Right renal pelvis (tissue), 4 donors: ENCODE data around the gene PHACTR3. TPM values are rescaled to one million over a fixed set of nuclear protein-coding genes. Genes with fewer than 3 reads are reported as not detected.

ENCODE experiments used
- DNase-seq, 4 donors: peaks; one replicate each; pipeline ENCODE4 v3.0.0-alpha.2; 2013; ENCODE audit warnings: low read depth in 4 of 4, low spot score in 3 of 4, missing footprints in 1 of 4
- polyA plus RNA-seq, 4 donors: library from polyadenylated mRNA; unstranded; fragments of 120-200 nt; gene quantifications; one replicate each; pipeline ENCODE4 v1.2.1, GENCODE V29; 2013; ENCODE audit not compliant: insufficient read length in 4 of 4

PHACTR3 gene
- polyA plus RNA-seq, 4 donors: 9.7 to 13.9 (median 13.0) TPM

DNA sequence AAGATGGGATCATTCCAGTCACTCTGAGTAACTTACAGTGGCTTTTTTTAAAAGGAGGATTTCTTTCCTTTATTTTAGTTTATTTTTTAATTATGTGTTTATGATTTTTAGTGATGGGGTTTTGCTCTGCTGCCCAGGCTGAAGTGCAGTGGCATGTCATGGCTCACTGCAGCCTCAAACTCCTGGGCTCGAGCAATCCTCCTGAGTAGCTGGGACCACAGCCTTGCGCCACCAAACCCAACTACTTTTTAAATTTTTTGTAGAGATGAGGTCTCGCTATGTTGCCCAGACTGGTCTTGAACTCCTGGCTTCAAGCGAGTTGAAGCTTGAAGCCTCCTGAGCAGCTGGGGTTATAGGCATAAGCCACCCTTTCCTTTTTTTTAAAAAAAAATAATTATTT, 31.8 kb upstream of the PHACTR3 start:
- no peak for DNase-seq

DNA sequence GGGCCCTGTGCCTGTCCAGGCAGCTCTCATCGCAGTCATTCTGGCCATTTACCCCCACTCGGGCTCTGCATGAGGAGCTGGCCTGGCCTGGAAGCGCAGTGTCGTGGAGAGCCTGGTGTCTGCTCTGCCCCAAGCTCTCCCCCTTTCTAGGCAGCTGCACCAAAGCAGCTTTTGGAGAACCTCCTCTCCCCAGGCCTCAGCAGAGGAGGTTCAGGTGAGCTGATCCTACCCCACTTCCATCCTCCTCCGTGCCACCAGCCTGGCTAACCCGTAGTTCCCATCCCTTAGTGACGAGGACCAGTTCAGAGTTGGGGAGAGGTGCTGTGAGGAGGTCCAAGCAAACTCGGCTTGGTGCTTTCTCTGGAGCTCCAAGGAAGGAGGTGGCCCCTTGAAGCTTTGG, 30.5 kb upstream of the PHACTR3 start:
- no peak for DNase-seq

DNA sequence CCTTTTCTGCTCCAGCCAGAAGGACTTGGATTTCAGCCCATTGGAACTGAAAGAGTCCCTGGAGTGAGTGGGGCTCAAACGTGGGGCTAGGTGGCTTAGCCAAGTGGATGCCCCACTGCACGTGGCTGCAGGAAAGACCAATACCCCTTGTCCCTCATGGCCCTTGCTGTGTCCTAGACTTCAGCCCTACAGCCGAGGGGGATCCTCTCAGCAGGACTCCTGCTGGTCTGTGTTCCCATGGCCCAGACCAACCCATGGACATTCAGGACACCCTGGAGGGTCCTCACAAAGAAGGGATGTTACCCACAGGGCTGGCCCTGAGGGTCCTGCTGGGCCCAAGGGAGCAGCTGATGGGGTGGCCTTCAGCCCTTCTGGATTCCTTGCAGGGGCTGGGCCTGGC, 30.0 kb upstream of the PHACTR3 start:
- DNase-seq: no peak

DNA sequence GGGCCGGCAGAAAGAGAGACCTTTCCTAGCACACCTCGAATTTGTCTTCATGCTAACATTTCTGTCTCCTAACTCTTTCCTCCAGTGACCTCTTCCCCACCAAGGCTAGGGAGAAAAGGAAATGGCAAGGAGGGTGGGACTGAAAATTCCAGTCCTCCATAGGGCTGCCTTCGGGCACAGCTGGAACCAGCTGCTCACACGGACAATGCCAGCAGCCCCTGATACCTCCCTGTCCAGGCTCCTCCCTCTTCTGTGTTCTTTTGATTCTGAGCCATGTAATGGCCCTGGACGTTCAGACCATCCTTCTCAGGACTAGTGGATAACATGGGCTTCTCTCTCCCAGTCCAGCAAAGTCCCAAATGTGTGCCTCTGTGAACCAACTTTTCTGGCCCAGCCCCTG, 29.1 kb upstream of the PHACTR3 start:
- no peak for DNase-seq

DNA sequence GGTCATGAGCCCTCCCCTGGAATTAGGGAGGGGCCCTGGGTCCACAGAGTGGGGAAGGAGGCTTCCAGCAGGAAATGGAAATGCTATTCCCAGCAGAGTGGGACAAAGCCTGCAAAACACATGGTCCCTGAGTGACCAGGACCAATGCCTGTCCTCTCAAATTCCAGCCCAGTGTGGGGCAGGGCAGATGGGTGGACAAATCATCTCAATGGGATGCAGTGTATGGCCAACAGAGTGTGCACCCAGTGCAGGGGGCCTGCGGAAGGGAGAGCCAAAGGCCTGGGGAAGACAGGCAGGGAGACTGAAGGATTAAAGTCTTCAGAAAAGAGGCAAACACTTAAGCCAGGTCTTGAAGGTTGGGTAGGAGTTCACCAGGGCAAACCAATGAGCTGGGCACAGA, 28.7 kb upstream of the PHACTR3 start:
- DNase-seq: no peak

DNA sequence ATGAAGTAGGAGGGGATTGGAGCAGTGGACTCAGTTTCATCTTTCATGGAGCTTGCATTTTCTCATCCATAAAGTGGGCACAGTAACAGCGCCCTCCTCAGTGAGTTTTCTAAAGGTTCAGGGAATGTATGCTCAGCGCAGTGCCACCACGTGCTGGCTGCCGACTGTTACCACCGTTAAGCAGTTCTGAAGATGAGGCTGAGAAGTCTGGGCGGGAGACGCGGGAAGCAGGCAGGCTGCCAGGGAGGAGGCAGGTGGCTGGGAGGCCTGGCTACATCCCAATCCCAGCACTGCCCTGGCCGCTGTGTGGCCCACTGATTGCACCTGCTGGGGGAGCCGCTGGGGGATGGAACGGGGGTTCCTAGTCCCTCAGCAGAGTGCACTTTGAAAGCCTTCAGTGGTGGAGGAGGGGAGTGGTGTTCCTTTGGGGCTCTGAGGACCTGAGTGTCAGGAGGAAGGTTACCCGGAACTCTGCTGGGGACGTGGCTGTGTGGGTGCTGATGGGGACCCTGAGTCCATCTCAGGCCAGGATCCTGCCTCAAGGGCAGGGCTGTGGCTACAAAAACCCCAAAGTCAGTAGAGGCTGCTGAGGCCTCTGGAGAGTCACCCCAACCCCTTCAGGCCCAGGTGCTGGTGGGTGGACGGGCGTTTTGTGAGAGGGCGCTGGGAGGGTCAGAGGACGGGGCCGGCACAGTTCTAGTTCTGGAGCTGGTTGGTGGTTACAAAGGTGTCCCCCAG, 28.0 kb upstream of the PHACTR3 start:
- no peak for DNase-seq

DNA sequence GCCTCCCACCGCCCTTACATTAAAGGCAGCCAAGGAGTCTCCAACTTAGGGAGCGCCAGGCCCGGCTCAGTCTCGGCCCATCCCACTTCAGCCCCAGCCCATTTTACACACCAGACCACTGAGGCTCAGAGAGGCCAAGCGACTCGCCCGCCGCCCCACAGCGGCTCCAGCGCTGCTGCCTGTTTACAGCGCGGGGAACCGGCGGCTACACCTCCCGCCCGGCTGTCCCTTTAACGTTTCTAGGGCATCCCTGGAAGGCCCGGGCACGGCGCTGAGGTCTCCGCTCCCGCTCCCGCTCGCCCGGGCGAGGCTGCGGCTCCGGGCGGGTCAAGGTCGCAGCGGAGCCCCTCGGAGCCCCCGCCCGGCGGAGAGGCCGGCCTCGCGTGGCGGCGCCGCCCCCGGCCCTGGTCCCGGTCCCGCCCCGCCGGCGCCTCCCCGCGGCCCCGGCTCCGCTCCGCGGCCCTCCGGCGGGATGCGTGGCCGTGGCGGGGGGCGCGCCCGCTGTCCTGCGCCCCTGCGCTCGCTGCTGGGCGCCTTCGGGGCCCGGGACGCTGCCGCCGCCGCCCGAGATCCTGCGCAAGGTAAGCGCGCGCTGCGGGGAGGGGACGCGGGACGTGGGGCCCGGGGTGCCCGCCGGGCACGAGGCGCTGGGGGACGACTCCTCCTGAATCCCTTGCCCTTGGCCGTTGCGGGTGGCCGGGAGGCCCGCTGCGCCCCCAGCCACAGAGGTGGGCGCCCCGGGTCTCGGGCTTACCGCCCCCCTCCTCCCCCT, 27.1 kb upstream of the PHACTR3 start:
- DNase-seq: no peak

DNA sequence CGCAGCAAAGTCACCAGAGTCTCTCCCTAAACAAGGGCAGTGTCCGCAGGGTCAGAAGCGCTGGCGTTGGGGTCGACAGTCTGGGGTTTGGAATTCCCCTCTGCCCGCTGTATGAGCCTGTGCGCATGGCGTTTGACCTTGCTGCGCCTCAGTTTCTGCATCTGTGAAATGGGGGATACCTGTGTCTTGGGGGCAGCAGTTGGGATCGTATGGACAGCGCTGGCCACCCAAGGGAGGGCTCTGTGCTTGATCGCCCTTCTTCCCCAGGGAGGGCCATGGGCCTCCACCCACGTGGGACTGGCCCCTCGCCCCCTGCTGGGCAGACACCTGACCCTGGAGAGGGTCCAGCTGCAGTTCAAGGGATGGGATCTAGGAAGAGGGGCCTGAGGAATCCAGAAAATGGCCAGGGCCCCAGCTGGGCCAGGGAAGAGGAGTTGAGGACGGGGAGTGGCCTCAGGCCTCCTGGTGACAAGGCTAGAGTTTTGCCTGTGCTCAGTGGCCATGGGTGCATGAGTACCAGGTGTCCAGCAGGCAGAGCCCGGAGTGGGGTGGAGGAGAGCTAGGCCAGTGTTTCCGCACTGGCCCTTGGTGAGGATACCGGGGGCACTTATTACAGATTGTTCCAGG, 26.4 kb upstream of the PHACTR3 start:
- DNase-seq: no peak

DNA sequence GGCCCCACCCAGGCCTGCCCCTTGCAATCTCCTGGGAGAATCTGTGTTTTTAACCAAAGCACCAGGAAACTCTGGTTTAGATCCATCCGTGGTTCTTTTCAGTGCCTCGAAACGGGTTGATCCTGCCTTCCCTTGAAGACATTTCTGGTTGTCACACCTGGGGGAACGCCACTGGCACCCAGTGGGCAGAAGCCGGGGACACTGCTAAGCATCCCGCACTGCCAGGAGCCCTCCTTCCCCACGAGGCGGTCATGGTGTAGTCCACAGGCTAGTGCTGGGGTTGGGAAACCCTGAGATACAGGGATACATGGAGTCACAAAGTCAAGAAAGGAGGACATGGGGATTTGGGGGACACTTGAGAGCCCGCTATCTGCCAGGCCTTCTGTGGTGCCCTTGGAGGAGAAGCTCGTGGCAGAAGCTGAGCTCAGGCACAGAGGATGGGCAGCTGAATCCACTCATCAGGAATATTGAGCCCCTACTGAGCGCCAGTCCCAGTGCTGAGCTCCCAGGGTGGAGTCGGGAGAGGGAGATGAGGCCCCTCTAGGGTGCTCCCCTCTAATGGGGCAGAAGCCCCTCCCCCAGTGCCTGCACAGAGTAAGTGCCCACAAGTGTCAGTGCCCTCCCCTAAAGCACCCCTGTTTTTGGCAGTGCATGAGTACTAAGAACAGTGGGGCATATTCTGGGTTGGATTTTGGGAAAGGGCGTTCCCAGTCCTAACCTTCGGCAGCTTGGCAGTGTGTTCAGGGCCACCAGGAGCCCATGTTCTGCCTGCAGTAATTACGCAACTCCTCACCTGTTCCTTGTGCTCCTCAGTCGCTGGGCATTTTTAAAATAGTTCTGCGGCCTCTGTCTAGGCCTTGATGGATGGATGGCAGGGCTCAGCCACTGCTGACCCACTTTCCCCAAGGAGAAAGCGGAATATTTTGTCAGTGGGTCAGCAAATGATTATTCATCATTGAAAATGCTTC, 25.6 kb upstream of the PHACTR3 start:
- no peak for DNase-seq

DNA sequence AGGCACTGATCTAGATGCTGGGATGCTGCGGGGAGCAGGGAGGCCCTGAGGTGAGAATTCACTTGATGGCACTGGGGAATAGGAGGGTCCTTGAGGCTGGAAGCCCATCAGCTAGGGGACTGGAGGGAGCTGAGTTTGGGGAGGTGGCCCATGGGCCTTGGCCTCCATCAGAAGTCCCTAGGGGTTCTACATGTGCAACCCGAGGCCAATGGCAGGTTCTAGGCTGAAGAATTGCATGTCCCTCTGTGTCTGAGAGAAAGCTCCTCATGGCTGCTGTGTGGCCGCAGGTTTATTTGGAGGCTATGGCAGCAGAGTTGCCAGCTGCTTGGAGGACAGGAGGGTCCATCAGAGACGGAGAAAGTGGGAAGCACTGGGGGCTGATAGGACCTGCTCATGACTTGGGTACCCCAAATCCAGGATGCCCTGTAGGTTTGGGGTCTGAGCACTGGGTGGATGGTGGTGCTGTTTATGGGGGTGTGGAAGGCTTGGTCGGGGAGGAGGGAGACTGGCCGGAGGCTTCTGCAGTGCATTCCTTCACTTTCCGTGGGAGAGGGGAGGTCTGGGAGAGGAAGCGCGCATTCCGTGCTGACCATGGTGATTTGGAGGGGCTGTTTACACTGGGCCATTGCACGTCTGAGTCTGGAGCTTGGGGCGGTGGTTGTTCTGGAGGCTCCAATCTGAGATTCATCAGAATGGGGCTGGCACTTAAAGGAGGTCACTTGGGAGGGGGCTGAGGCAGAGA, 24.8 kb upstream of the PHACTR3 start:
- no peak for DNase-seq

DNA sequence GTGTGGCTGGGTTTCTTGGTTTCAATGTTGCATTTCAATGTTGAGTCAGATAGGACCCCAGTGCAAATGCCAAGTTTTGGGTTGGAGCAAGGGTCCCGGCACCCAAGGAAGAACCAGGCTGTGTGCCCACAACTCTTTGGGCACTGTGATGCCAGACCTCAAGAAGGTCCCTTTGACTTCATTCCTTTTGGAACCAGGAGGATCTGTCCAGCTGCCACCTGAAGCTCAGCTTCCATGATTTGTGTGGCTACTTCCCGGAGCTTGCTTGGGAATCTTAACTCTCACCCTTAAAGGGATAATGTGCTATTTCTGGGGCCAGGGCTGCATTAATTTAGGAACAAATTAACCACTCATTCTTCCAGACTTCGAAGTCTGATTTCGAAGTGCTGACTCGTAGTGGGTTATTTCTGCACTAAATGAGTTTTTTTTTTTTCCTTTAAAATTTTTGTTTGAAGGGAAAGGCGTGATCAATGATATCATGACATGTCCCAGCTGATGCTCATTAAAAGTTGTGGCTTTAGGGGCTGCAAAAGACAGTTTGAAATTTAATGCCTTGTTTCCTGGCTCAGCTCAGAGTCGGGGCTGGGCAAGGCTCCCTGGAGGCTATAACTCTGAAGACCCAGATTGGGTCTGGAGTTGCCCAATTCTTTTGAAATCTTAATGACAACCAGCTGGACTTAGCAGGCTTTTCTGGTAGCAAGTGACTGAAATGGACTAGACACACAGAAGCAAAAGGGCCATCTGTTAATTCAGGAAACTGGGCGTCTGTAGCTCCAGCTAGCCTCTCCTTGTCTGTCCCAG, 24.0 kb upstream of the PHACTR3 start:
- DNase-seq: peak in 1 of 4 donors; percentile 53

DNA sequence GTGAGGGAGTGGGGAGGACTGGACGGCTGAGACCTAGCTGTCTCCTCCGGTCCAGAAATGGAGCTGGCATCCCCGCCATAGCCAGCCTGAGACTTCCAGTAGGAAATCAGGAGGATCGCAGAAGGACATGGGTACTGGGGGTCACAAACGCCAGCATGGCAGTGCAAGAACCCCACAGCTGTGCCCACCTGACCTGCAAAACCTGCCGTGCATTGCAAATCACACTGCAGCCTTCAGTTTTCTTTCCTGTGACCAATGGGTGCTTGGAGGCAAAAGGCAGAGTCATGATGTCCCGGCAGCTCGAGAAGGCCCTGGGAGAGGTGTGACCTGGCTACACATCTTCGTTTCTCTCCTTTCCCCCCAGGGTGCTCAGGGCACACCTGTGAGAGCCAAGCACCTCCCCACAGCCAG, 23.3 kb upstream of the PHACTR3 start:
- no peak for DNase-seq

DNA sequence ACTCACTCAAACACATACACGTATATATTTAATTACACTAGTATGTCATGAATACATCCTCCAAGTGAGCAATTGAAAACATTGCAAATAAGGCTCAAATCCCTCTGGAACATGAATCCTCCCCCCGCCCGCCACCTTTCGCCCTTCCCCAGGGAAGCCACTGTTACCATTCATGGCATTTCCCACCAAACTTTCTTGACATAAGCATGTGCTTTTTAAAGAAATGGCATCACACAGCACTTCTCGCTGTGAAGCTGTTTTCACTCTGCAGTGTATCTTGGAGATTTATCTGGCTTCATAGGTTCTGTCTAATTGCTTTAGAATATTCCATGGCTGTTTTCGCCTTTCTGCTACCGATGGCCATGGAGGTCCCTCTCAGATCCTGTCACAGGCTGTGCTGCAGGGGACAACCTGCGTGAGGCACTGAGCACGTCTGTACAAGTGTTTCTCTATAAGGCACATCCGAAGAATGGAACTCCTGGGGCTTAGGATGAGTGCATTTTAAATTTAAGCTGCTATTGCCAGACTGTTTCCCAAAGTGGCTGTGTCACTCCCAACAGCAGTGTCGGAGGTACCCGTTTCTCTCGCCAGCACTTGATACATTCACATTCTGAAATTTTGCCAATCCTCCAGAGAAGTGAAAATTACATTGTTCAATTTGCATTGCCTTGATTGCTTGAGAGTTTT, 22.2 kb upstream of the PHACTR3 start:
- no peak for DNase-seq

DNA sequence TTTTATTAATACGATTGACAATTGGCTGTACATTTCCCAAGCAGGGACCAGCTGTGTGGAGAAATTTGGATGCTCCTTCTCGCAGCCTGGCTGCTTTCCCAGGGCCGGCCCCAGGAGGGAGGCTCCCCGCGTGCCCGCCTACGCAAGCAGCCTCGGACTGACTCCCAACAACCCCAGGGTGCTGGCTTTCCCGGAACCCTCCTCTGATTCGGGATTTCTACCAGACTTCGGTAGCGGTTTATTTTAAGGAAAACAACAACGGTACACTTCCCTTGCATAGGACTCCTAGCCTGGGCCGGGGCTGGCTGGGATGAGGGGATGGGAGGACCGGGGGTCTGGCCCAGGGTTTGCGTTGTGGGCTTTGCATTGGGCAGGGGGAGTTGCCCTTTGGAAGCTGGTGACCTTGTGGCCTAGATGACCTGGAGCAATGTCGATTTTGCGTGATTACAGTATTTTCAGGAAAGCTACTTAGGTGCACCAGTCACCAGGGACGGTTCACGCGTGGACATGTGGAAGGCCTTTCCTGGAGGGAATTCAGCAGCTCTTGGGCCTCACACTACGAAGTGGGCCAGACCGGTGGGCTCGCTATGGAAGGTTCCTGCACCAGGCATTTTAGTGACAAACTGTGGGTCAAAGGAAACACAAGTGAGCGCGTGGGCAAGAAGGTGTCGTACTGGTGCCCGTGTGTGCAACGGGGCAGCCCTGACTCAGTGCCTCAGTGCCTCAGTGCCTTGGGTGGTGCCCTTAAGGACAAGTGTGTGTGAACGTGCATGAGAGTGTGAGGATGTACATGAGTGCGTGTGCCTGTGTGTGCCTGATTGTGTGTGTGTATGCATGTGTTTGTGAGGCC, 20.7 kb upstream of the PHACTR3 start:
- DNase-seq: no peak

DNA sequence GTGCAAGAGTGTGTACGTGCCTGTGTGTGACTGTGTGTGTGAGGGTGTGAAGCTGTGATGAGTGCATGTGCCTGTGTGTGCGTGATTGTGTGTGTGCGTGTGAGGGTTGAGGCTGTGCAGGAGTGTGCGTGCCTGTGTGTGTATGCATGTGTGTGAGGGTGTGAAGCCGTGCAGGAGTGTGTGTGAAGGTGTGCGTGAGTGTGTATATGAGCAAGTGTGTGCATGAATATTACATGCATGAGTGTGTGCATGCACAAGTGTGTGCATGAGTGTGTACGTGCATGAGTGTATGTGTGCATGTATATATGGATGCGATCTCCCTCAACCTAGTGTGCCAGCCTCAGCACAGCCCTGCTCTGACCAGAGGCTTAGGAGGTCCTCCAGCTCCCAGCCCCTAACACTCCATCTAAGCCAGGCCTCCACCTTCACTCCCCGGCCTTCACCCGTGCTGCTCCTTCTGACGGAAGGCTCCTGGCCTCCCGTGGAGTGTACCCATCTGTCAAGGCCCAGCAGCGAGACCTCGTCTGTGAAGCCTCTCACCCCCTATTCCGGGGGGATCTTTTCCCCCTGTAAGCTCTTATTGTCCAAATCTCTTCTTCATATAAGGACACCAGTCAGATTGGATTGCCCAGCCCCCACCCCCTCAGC, 19.9 kb upstream of the PHACTR3 start:
- no peak for DNase-seq

DNA sequence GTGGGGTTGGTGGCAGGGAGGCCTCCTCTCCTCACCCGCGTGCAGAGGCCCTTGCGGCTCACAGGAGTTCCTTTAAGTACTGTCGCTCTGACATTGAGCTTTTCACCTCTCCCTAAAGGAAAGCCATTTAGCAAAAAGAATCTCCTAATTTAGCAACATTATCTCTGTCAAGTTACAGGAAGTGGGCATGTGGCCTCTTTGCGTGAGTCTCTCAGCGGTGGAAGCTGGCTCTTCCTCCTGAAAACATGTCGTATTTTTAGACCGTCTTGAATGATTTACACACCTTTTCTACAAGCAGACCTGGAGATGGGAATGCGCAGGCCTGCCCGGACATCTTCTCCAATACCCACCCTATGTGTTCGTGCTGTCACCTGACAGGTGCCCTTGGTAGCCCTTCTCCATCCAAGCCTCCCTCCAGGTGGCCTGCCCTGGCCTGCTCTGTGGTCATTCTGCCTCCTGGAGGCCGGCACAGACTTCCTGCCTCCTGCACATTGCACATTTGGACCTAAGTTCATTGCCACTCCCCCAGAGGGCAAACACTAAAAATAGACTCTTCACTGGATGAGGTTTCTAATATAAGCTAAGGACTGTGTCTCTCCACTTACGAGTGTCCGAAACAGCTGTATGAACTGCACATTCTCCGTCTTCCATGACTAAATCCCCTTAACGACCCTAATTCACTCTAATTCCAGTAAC, 18.5 kb upstream of the PHACTR3 start:
- DNase-seq: no peak

DNA sequence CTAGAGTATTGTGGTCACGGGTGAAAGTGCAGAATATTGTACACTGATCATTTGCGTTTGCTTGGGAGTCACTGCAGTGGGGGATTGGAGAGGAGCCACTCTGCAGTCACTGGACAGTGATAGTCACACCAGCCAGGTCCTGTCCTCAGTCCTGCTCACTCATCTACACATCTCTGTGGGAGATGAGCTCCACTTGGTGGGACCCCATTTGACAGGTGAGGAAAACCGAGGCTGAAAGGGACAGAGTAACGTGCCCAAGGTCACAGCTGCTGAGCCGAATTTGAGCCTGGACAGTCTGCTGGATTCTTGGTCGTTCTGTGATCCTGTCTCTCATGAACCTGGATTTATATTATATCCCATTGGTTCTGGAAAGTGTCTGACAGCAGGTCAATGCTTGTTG, 17.7 kb upstream of the PHACTR3 start:
- no peak for DNase-seq
